Non-pigmented ciliary epithelial cell (primary cell): ENCODE measurements around the gene TESK2.
"Not testable (repeated sequence)": the region's sequence is repeated elsewhere in the genome, so short reads cannot be mapped to it uniquely, and the experiment has no call there.

ENCODE experiments used
- DNase-seq: peaks from one replicate; pipeline ENCODE4 v3.0.0-alpha.2; 2010; ENCODE audit warnings: low read depth

Gene TESK2

DNA sequence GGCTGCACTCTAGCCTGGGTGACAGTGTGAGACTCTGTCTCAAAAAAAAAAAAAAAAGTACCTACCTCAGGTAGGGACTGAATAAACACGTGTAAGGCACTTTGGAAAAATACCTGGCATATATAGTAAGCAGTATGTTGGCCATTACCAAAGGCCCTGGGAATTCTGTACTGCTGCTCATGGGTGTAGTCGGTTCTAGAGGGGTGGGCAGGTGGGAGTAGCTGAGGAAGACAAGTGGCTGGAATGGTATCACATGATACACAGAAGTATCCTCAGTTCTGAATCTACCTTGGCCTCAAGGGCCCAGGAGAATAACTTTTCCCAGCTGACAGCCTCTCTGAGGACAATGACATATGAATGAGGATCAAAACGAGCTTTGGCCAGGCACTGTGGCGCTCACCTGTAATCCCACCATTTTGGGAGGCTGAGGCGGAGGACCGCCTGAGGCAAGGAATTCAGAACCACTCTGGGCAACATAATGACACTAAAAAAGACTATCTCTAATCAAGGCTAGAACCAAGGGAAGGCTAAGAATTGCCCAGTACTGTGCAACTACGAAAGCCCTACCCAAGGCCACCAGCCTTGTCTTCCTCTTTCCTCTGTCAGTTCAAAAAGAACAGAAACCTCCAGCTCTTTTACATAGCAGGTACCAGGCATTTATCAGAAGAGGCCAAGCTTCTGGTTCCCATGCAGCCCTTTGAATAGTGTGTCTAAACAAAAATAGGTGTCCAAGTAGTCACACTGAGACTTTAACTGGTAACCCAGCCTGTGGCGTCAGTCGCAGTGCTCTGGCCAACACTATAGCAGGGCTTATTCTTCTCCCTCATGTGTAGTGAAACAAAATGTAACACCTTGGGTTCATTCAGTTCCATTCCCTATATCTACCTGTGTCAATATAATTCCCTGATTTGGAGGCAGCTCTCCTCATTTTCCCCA, 19.3 kb upstream of the TESK2 start:
- DNase-seq: no peak

DNA sequence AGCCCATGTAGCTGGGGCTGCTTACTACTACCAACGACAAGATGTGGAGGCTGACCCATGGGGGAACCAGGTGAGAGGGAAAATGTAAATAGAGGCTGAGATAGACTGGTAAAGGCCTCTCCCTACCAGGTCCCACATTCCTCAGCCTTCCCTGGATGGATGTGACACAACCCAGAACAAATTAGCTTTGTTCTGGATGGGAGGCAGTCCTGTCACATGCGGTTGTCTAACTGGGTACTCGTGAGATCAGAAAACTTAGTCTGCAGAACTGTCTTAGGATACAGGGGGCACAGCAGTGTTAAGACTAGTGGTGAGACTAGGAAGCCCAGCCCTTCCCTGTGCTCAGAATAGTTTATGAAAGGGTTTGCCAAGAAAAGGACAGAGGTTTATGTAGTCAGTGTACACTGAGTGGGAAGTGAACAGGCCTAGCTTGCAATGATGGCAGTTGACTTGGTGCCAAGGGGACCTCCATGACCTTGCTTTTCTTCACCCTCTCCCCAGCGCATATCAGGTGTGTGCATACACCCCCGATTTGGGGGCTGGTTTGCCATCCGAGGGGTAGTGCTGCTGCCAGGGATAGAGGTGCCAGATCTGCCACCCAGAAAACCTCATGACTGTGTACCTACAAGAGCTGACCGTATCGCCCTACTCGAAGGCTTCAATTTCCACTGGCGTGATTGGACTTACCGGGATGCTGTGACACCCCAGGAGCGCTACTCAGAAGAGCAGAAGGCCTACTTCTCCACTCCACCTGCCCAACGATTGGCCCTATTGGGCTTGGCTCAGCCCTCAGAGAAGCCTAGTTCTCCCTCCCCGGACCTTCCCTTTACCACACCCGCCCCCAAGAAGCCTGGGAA, 17.6 kb upstream of the TESK2 start:
- DNase-seq: no peak

DNA sequence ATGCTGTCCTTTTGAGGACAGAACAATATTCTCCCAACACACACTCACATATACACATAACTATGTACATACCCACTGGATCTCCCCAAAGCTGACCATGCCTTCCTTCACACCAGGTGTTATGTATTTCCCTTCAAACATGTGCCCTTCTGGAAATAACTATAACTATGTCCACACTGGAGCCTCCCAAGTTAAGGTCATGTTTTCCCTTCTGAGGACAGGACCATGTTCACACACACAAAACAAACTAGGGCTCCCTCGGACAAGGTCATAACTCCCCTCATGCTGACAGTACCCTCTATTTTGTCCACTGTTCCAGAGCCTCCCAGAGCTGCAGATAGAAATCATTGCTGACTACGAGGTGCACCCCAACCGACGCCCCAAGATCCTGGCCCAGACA, 16.9 kb upstream of the TESK2 start:
- DNase-seq: no peak

DNA sequence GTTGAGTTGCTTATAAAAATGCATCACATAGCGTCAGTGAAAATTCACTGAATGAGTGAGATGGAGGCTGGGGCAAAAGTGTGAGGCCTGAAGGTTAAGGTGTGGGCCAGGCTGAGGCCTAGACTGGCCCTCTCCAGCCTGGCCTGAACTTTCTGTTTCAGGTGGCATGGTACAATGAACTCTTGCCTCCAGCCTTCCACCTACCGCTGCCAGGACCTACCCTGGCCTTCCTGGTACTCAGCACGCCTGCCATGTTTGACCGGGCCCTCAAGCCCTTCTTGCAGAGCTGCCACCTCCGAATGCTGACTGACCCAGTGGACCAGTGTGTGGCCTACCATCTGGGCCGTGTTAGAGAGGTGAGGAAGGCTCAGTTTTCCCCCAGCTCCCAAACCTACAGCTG, 16.2 kb upstream of the TESK2 start:
- no peak for DNase-seq

DNA sequence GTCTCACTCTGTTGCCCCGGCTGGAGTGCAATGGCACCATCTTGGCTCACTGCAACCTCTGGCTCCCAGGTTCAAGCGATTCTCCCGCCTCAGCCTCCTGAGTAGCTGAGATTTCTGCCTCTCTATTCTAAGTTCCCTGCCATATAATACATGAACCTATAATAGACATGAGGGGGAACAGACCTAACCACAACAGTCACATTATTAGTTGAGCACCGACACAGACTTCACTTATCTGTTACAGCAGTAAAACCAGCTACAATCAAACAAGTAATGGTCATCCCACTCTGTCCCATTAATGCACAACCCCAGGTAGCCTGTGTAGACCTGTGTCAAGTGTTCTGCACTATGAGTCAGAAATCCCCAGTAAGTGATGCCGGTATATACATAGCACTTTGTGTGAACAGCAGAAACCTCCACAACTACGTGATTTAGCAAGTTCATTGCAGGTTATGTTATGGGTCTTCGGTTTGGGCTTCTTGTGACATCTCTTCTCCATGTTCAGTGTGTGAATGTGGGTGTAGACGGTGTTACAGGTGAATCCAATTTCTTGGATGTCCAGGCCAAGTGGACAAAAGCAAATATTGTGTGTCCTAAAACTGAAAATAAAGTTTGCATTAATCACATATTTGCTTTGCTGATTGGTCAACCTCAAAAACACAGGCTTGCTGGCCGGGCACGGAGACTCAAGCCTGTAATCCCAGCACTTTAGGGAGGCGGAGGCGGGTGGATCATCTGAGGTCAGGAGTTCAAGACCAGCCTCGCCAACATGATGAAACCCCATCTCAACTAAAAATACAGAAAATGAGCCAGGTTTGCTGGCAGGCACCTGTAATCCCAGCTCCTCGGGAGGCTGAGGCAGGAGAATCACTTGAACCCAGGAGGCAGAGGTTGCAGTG, 12.7 kb upstream of the TESK2 start:
- DNase-seq: no peak

DNA sequence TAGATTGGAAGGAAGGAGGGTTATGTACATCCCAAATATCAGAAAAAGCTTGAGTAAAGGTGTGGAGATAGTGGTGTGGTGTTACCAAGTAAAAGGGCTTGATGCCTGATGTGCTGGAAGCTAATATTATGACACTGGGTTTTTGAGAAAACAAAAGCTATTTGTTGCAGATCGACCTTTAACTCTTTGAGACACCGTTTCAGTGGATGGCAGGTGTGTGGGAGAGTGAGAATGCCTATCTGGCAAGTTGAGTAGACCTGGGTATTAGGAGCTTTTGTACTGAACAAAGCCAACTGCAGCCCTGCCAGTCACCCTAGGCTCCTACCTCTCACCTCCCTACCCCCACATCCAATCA, 10.5 kb upstream of the TESK2 start:
- no peak for DNase-seq

DNA sequence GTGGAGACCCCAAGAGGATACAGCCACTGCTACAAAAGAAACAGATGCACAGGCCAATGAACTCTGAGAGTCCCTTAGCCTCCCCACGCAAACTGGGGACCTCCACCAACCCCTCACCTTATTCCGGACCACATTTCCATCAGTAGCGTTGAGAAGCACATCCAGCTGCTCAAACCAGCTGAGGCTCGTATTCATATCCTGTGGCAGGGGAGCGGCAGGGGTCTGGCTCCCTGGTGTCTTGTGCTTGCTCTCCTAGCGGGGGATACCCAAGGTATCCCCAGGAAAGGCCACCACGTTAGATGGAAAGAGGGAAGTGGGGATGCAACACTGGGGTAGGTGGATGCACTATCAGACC, 8.4 kb upstream of the TESK2 start:
- no peak for DNase-seq

DNA sequence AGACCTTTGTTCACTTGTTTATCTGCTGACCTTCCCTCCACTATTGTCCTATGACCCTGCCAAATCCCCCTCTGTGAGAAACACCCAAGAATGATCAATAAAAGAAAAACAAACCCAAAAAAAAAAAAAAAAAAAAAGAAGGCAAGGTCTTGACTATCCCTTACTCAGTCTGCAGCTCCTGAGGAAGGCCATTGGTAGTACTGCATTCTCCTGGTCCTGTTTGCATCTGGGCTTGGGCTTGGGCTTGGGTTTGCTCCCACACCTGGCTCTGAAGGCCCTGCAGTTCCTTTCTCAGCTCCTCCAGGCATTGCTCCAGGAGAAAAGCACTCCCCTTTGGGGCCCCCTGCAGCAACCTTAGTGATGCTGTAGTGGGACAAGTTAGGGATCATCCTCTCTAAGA, 7.3 kb upstream of the TESK2 start:
- no peak for DNase-seq

DNA sequence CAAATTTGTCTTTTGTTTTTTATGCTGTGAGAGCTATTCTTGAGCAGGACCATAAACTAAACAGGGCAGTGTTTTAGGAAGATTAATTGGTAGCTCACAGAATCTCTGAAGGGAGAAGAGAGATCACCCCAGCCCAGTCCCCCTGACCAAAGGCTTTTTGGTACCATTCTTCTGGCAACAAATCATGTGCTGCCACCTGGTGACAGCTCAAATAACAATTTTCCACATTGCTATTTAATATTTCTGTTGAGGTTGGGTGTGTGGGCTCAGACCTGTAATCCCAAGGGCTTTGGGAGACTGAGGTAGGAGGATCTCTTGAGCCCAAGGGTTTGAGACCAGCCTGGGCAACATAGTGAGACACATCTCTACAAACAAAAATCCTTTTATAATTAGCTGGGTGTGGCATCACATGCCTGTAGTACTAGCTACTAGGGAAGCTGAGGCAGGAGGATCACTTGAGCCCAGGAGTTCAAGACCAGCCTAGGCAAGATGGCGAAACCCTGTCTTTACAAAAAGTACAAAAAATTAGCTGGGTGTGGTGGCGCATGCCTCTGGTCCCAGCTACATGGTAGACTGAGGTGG, 2.2 kb upstream of the TESK2 start:
- no peak for DNase-seq

DNA sequence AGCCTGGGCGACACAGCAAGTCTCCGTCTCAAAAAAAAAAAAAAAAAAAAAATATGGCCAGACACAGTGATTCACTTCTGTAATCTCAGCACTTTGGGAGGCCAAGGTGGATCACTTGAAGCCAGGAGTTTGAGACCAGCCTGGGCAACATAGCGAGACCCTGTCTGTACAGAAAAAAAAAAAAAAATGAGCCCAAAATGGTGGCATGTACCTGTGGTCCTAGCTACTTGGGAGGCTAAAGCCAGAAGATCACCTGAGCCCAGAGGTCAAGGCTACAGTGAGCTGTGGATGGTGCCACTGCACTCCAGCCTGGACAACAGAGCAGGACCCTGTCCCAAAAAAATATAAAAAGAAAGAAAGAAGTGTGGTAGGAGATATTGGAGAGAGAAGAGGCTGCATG, 1.7 kb upstream of the TESK2 start:
- no peak for DNase-seq

DNA sequence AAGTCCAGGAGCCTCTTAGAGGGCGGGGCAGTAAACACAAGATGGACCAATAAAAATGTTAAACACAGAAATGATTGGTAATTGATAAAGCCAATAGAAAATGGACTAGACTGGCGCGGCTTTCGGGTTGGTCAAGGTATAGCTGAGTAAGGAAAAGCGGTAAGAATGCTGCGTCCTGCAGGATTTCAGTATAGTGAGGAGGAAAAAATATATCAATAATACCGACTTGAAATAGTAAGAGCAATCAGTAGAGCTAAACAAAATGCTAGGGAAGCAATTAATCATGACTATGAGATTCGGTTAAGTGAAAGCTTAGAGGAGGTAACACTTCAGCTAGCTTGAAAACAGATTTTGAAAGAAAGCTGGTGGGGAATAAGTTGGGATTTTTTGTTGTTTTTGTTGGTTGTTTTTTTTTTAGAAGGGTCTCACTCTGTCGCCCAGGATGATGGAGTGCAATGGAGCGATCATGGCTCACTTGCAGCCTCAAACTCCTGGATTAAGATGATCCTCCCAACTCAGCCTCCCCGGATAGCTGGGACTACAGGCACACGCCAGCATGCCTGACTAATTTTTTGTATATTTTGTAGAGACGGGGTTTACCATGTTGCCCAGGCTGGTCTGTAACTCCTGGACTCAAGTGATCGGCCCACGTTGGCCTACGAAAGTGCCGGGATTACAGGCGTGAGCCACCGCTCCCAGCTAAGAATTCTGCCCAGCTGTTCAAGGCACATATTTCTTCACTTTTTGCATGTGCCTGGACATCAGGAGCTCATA, 711 bp upstream of the TESK2 start:
- no peak for DNase-seq

DNA sequence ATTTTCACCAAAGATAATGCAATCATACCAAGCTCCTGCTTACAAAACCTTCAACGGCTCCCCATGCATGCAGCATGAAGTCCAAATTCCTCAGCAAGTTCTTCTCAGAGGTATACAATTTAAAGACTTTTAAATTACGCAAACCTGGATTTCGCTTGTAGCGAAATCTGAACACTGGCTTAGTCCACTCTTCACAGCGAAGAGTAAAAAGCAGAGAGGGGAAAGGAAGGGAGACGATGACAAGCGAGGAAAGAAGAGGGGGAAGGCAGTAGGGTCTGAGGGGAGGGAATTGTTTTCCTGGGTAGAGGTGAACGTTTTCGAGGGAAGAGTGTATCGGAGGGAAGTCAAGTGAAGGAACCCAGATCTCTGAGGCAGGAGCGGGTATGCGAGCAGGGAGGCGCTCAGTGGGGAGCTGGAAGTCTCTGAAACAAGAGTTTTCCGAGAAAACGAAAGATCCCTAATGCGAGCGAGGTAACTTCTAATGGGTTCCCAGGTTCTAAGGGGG, 790 bp downstream of the TESK2 start:
- DNase-seq: no peak

DNA sequence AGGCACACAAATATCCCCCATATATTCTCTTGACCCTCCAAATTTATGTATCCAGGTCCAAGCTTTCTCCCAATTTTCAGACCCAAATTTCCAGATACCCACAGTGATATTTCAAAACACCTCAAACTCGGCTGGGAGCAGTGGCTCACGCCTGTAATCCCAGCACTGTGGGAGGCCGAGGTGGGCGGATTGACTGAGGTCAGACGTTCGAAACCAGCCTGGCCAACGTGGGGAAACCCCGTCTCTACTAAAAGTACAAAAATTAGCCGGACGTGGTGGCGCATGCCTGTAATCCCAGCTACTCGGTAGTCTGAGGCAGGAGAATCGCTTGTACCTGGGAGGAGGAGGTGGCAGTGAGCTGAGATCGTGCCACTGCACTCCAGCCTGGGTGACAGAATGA, 1.6 kb downstream of the TESK2 start:
- not testable (repeated sequence) for DNase-seq

DNA sequence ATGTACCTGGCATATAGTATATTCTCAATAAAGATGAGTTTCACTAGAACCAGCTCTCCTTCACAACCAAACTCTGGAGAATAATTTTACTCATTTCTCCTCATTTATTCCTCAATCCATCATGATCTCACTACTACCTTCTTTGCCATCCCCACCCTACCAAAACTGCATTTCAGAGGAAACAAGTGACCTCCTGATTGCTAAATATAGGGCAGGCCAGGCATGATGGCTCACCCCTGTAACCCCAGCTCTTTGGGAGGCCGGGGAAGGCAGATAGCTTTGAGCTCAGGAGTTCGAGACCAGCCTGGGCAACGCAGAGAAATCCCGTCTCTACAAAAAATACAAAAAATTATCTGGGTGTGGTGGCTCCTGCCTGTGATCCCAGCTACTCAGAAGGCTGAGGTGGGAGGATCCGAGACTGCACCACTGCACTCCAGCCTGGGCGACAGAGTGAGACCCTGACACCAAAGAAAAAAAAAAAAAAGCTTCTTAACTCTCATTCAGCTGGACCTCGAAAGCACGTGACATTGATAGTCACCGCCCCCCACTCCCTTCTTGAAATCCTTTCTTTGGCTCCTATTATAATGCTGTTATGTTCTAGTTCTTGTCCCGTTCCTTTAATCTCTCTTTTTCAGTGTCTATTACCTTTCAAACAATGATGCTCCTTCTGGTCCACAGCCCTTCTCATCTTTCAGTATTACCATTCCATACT, 2.1 kb downstream of the TESK2 start:
- no peak for DNase-seq

DNA sequence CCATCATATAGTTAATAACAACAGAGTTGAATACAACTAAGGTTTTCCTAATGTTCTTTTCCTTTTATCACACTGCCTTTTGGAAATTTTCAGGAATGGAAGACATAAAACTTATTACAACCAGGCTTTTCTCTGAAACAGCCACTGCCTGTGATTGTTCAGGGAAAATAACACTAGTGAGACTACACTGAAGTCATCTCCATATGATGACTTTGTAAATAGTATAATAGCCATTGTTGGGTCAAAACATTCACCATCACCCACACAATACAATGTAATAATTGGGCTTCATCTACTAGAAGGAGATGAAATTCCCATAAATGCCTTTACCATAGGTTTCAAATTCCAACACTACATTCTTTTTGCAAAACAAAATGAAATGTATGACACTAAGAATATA, 5.0 kb downstream of the TESK2 start:
- DNase-seq: no peak

DNA sequence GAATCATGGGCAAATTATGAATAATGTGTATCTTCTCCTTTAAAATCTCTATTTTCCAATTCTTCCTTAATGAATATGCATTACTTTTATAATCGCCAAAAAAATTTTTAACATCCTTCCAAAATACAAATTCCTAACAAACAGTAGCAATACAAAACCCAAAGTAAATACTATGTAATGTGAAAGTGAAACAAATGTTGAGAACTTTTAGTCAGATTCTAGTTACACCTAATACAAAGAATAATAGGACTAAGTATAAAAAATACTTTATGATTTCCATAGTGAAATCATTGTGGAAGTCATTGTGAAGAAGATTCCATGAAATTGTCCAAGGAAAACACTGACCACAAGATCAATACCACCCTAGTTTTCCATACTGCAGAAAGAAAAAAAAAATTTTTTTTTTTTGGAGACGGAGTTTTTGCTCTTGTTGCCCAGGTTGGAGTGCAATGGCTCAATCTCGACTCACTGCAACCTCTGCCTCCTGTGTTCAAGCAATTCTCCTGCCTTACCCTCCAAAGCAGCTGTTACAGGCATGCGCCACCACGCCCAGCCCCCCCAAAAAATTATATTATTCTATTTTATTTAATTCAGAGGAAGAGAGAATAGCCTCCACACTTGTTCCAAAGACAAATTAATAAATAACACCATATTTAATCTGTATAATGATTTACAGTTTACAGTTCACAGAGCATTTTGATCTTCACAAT, 11.8 kb downstream of the TESK2 start:
- DNase-seq: no peak

DNA sequence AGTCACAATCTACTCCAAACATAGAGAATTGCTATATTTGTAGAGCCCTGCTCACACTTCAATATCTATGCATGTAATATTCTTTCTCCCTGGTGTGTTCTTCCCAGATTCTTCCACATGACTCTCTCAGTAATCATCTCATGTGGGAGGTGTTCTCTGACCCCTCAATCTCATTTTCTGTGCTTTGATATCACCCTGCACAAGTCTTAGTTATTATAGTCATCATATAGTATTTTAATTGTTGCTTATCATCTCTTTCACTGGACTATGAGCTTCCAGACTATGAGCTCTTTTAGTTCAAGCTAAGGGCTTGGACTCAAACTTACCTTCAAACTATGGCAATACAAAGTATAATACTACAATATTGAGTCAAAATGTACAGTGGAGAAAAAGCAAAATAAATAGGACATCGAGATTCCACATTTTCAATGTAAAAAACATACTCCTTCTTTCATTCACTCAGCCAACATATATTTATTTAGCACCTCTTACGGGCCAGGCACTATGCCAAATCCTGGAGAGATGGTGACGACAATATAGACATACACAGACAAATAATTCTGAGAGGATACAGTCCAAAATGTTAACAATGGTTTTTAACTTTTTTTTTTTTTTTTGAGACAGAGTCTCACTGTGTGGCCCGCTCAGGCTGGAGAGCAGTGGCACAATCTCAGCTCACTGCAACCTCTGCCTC, 12.7 kb downstream of the TESK2 start:
- DNase-seq: no peak

DNA sequence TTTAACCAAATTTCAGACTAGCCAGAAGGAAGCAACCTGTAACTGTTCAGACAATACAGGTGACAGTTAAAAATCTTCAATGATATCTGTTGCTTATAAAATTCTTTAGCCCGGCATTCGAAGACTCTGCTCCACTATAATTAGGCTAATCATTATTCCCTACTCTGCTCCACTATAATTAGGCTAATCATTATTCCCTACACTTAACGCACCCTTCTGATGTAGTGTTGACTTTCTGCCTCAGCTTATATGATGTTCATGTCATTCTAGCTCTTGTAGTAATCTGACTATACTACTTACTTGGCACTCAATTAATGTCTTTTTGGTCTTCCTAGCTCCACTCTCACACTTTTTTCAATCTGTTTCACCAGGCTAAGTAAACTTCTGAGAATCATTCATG, 13.3 kb downstream of the TESK2 start:
- DNase-seq: no peak

DNA sequence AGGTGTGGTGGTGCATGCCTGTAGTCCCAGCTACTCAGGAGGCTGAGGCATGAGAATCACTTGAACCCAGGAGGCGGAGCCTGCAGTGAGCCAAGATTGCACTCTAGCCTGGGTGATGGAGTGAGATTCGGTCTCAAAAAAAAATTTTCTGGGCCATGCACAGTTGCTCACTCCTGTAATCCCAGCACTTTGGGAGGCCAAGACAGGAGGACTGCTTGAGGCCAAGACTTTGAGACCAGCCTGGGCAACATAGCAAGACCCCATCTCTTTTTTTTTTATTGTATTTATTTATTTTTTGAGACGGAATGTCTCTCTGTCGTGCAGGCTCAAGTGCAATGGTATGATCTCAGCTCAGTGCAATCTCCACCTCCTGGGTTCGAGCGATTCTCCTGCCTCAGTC, 16.8 kb downstream of the TESK2 start:
- not testable (repeated sequence) for DNase-seq
